HuH-7 (cell line): ENCODE measurements around the gene COL13A1.
A peak's percentile ranks its signal among the peaks of the same experiment; 100 is the strongest.

Experiments used
- DNase-seq: peaks from one replicate; pipeline ENCODE4 v3.0.0; 2011; ENCODE audit warnings: low spot score

COL13A1 gene

DNA sequence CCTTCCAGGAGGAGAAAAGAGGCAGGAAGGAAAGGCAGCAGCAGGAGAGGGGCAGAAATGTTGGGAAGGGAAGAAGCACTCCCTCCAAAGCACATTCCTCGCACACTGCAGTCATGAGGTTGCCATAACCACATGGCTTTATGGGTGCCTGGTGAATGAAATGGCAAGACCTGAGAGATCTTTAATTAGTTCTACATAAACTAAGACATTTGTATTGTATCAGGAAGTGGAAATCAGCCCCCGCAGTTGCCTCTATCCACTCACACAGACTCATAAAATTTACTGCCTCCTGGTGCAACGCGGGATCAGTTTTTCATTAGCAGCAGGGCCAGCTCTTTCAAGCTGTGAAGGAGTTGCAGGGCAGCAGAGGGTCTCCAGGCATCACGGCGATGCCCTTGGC, 106.4 kb downstream of the COL13A1 start:
- DNase-seq, result no peak

DNA sequence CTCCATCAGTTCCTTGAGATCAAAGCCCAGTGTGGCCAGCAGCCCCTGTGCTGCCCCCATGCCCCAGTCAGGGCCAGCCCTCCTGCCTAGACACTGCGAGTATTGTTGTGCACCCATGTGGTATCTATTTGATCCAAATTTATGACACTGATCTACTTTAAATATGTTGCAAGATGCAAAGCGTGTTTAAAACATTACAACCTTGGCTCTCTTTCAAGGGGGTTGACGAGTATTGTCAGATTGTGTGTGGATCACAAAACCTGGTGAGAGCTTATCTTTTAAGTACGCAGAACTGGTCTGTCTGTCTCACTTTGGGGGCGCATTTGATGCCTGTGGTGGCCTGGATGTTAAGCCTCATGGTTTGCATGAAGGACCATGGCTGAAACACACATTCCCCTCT, 108.9 kb downstream of the COL13A1 start:
- DNase-seq, result no peak

DNA sequence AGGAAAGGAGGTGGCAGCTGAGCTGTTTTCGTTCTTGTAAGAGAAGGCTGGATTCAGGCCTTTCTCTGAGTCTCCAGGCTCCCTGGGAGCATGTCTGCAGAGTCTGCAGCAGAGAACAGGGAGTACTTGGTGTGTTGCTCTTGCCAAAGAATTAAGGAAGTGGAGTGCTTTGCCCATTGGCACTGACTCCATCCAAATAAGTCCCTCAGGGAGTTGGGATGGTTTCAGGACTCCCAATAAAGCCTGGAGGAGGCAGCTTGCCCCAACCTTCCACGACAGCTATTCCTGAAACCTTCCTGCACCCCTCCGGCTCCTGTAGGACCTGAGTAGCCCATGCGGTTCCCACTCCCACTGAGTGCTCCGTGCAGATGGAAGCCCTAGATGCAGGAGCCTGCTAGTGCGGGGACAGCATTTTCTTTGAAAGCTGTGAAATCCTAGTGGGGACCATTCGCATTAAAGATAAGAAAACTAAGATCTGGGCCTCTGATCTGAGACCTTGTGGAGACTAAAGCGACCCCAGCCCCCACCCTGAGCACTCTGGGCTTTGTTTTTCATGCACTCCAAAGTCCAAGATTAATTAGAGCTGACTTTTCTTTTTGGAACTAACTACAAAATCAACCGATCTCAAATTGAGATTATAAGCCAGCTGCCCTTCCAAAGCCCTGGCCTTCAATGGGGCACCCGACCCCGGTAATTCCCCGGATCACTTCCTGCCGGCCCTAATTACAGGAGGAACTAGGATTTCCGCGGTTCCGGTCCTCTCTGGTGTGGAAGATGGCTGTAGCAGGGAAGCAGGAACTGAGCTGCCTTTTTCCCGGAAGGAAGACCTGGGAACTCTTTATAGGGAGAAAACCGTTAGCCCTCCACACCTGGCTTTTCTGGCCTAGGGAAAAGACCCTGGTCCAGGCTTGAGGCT, 110.2 kb downstream of the COL13A1 start:
- no peak for DNase-seq

DNA sequence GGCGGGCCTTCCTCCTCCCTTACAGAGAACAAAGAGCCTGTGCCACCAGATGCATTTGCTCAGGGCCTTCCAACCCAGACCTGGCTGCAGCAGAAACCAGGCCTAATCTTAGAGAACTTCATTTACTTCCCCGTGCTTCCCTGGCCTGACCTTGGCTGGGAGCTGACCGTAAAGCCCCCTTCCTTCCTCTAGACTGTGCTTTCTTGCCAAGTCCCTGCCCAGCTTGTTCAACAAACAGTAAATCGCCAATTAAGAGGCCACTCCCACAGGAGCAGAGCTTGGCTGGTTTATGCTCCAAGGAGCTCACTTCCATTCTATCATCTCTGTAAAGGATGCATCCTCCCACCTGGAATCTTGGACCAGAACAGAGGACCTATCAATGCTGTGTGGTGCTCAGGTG, 110.9 kb downstream of the COL13A1 start:
- DNase-seq, result no peak

DNA sequence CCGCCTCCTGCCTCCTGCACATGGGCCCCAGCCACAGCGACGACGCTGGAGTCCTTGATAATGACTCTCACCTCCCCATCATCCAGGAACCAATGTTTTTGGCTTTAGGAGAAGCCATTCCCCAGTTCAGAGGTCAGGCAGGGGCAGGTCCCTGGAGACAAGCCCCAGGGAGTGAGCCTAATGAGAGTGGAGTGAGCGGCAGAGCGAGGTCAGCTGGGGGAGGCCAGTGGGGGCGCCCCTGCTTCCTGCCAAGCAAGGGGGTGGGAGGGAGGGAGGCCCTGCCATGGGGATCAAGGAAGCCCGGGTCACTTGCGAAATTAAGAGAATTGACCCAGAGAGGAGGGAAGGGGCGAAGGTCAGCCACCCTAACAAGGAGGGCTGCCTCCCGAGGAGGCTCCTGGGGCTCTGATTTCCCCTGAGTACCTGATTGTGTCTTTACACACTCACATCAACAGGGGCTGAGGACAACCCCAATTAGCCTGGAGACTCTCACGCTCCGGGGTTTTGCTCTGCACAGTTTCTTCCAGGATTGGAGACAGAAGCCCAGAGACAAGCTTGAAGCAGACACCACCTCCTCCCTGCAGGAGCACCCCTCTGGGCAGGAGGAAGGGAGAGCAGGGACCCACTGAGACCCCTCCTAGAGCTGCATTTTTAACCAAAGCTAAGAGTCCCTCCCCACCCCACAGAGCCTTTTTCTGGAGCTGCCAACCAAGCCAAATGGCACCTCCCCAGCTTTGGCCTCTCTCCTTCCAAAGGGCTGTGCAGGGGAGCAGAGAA, 112.1 kb downstream of the COL13A1 start:
- no peak for DNase-seq

DNA sequence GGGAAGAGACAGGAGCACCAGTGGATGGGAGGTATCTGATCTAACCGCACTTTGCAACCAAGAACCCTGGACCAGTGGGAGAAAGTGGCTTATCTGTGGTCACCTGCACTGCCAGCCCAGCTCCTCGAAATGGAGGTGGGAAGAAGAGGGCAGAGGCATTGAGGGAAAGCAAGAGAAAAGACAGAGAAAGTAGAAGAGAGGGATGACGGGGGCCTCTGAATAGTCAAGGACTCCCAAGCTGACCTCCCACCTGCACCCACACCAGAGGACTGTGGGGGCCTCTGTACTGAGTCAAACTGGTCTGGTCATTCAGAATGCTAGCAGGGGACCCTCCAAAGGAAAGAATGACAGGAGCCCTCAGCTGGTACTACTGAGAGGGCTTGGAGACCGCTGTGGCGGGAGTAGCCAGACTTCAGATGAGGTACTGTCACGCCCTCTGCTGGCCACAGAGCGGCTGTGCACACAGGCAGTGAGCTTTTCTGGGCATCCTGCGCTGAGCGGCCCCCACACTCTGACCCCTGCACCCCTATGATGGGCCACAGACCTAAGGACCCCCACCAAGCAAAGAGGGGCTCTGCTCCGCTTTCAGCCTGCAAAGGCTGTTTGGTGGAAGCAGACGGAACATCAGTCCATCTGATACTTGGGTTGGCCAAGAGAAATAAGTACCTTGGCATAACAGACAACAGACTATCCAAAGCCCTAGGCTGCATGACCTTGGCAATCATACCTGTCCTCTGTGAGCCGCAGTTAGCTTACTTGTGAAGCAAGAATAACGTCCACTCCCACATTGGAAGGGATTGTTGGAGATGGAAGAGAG, 112.9 kb downstream of the COL13A1 start:
- peak; percentile 64 for DNase-seq

DNA sequence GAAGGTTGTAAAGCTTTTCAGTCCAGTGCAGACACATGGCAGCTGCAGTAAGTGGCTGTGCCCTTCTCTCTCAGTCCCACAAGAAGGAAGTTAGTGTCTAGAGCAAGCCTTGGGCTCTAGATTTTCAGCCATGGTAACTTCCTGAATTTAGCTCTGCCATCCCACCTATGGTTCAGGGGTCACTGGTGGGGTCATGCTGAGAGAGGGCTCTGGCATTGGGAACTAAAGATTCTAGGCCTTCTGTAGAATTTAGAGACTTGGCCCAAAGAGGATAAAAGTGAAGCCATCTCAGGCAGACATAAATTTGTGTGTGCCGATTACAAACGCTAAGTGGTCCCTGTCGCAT, 113.5 kb downstream of the COL13A1 start:
- DNase-seq, result no peak

DNA sequence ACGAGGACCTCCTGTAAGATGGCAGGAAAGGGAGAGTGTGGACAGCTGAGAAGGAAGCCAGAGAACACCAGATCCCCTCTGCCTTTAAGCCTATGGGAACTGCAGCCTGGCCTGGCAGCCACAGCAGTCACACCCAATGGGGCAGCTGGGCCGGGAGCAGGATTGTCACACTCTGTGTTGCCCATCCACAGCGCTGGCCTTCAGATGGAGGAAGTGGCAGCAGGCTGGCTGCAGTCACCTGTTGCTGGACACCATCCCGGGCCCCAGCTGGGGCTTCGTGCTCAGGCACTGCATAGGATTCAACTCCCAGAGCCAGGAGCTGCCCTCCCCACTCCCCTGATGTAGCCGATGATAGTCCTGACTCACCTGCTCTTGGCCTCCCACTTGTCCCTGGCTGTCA, 114.4 kb downstream of the COL13A1 start:
- DNase-seq, result no peak

DNA sequence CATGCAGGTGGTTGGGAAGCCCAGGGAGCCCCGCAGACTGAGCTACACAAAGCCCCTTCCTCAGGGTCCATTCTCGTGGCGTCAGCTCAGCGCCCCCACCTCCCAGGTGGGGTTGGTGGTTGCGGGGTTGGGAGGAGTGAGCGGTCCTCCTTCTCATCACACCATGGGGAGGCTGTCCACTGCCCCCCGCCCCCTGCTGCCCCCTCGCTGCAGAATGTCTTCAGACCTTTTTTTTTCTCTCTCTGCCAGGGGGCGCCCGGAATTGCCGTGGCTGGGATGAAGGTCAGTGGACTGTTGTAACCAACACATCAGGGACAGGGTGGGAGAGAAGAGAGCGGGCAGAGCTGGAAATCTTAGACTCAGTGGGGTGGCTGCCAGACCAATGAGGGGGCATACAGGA, 116.3 kb downstream of the COL13A1 start:
- no peak for DNase-seq

DNA sequence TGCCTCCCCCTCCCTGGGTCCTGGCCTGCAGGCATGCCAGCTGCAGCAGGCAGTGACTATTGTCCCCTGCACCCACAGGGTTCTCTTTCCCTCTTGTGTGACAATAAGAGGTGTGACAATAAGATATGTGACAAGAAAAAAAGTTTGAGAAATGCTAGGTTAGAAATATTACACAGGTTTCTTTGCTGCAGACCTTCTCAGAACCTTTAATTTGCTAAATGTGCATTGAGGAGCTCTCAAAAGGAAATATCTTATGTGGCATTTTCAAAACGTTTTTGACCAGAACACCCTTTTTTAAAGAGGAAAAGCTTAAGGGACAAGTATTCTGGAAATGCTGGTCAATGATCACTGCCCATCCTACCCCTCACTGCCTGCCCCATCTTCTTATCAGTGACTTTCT, 117.5 kb downstream of the COL13A1 start:
- no peak for DNase-seq

DNA sequence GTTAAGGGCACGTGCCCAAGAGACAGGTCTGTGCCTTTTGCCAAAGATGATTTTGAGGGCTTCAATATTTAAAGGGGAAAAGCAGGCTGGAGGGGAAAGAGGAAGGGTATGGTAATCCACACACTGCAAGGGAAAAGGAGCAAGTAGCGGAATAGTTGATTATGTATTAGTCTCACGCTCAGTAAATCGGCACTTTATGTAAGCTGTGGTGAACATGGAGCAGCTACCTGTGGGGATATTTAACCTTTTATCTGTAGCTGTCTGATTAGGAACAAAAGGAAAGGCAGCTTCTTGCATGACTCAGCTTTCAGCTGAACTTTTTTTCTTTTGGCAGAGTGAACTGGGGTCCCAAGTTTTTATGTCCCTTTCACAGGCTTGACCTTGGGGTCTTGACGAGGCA, 123.4 kb downstream of the COL13A1 start:
- no peak for DNase-seq

DNA sequence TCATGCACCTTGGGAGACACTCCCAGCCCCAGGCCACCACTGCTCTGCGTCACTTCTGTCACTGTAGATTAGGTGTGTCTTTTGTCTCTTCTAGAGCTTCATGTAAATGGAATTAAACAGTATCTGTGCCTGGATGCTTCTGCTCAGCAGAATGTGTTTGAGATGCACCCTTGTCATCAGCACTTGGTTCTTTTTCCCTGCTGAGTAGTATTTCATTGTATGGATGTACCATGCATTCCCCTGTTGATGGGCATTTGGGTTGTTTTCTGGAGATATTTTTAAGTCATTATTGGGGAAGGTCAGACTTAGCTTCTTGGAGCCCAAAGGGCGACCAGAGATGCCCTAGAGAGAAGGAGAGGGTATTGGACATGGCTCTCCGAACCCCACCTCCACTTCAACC, 126.6 kb downstream of the COL13A1 start:
- no peak for DNase-seq

DNA sequence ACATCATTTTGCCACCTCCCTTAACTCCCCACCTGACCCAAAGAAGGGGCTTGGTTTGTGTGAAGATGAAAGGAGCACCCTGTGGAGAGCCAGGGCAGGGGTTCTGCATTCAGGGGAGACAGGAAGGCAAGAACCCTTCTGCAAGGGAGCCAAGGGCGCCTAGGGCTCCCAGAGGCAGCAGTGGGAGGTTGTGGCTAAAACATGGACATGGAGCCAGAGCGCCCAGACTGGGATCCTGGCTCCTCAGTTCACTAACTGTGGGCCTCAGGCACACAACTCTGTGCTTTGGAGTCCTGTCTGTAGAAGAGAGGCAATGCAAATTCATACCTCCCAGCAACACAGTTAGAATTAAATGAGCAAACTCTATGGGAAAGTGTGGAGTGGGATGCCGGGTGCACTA, 127.9 kb downstream of the COL13A1 start:
- DNase-seq, result no peak

DNA sequence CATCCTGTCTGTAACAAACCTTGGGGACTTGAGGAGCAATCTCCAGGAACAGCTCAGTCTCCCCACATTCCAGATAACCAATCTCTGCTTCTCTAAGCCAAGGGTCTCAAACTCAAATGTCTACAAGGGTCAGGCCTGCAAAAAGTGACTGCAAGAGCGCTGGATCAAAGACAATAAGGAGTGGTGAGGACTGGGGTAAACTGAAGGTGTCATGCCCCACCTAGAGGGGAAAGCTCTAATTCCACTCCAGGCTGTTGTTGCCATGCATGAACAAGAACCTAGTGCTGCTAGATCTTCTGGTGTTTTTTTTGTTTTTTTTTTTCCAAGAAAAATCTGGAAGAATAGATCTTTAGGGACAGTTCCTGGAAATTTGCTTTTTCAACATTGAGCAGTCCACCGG, 133.1 kb downstream of the COL13A1 start:
- DNase-seq, result no peak

DNA sequence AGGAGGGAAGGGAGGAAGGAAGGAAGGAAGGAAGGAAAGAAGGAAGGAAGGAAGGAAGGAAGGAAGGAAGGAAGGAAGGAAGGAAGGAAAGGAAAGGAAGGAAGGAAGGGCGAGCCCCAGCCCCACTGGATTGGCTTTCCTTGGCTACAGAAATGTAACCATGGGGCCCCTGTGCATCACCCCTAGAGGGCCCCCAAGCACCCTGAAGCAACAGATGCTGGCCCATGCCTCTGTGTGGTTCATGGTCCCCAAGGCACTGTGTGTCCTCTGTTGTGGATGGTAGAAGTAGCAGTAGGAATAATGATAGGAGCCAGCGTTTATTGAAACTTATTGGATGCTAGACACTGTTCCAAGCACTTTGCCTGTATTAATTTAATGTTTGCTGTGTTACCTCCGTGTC, 134.4 kb downstream of the COL13A1 start:
- DNase-seq, result no peak

DNA sequence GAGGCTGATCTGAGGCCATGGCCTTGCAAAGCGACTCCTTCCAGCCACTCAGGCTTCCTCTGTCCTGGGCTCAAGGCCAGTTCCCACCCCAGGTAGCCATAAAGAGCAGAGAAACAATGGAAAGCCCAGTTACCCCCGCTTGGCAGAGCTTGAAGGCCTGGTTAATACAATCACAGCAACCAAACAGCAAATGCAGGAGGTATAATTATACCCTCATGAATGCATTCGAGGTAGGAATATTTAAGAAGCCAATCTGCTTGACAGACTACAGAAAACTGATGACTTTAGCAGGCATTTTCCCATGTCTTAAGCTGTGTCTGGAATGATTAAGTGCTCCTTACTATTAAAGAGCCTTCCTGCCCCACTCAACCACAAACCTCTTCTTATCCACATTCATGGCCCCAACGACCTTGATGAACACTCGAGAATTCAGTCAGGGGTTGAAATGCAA, 136.9 kb downstream of the COL13A1 start:
- no peak for DNase-seq

DNA sequence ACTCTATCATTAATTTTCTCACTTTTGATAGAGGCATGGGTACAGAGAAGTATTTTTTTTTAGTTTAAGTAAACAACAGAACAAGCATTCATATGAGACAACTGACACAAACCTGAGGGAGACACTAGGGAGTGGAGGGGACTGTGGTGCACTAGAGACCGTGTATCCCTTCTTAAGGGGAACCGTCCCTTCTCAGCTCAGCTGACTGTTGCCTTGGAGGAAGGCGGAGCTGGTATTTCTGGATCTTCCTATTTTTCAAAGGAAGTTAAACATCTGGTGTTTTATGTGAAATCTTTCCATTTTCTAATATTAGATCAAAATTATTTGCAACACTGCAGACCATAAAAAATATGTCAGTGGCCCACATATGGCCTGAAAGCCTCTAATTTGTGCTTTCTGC, 137.4 kb downstream of the COL13A1 start:
- DNase-seq, result no peak

DNA sequence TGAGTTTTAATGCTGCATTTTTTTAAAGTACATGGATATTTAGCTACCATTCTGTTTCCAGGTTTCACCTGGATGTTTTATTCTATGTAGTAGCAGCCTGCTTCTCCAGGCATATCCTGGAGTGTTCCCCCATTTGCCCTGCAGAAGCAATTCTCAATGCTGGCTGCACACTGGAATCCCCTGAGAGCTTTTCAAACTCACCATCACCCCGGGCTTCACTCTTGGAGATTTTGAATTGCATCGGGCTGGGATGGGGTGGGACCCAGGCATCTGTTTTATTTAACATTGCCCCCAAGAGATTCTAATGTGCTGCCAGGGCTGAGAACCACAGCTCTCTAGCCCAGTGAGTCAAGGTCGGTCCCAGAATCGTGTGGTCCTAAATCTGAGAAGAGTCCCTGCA, 137.8 kb downstream of the COL13A1 start:
- DNase-seq, result no peak

DNA sequence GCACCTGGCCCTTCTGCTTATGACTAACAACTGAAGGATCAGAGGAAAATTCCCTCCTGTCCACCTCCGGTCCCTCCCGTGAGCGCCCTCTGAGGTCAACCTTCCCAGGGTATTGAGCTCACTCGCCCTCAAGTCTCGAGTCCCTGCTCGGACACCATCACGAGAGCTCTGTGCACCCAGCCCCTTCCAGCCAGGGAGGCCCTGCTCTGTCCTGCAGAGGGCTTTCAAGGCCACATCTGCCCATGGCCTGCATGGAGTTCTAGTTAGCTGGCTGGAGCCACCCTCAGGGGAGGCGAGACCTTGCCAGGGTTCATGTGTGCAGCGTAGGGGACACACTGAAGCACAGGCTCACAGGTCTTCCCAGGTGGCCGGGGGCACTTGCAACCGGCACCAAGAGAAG, 140.0 kb downstream of the COL13A1 start:
- DNase-seq, result no peak

DNA sequence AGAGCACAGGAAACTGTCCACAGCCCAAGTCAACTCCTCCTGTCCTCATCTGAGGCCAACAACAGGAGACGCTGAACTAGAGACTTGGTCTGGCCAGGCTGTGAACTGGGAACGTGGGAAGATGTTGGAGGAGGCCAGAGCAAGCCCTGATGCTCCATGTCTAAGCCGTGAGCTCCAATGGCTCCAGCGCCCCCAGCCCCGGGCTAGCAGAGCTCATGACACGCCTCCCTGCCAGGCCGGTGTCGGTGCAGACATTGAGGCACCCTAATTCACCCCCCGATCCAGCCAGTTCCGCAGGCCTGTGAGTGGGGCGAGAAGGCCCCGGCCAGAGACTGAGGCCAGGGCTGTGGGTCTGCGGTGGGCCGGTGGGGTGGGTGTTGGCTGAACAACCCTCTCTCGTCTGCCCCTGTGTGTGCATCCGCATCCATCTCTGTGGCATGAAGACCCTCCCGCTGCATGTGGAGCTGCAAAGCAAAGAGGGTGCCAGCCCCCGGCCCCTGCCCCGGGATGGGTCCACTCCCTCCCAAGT, 141.7 kb downstream of the COL13A1 start:
- no peak for DNase-seq

DNA sequence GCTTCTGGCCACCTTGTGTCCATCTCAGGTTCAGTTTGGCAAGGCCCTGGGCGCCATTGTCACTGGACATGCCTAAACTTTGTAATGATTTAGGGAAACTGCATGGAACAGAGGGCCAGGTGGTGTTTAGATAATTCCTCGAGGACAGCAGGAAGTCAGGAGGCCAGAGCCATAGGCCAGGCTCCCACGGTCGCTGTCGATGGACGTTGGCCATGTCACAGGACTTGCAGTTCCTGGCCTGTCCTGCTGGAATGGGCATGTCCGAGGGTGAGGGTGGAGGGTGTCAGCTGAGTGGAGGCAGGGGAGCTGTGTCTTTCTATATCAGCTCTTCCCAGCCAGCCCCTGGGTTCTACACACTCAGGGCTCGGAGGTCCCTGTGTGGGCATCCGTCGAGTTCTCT, 143.1 kb downstream of the COL13A1 start:
- DNase-seq, result no peak

DNA sequence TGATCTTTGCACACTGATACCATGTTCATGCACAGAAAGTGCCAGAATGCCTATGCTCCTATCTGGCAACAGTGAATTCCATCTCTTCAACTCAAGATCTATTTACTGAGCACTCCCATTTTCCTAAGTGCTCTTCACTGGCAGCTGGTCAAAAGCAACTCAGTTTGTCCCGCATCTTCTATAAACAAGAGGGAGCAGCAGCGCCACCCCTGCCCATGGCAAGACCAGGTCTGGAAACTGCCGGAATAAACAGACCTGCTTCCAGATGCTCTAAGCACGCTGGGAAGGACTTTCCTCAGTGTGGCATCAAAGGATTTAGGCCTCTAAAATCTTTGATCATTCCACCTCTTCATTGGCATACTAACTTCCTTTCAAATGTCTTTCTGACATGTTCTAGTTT, 146.6 kb downstream of the COL13A1 start:
- DNase-seq, result no peak
